Right ventricle myocardium inferior (tissue), 1 donor: ENCODE results near the gene MMS22L. TPM values are rescaled to one million over a fixed set of nuclear protein-coding genes. Genes with fewer than 3 reads are reported as not detected.

ENCODE experiments used
- ATAC-seq: fragments of 200-7000 bp; cut with Tn5 transposase; one replicate; pipeline ENCODE4 v1.9.1; 2020; ENCODE audit warnings: mild to moderate bottlenecking, moderate library complexity
- DNase-seq: peaks from one replicate; pipeline ENCODE4 v3.0.0; 2021; ENCODE audit errors: missing footprints
- intact Hi-C: fragments of 100-400 bp; cut with DNase I; formaldehyde crosslinking; loops from one replicate; pipeline ENCODE4 v1.11.0; 2022
- long read RNA-seq: library from polyadenylated mRNA; unstranded; transcript quantifications from one replicate; pipeline ENCODE4 v2.0.0, GENCODE V29; 2021
- total RNA-seq: library from RNA; stranded (reverse); fragmentation: NEBNext Ultra II Directional; extraction: Animal tissue kit (Norgen Biotek cat#: 25700); gene quantifications from one replicate; pipeline ENCODE4 v1.2.1, GENCODE V29; 2021
- donor health status: DM: no; HTN: yes; CAD: no; lungs with severe emphysema.

MMS22L gene, protein sequence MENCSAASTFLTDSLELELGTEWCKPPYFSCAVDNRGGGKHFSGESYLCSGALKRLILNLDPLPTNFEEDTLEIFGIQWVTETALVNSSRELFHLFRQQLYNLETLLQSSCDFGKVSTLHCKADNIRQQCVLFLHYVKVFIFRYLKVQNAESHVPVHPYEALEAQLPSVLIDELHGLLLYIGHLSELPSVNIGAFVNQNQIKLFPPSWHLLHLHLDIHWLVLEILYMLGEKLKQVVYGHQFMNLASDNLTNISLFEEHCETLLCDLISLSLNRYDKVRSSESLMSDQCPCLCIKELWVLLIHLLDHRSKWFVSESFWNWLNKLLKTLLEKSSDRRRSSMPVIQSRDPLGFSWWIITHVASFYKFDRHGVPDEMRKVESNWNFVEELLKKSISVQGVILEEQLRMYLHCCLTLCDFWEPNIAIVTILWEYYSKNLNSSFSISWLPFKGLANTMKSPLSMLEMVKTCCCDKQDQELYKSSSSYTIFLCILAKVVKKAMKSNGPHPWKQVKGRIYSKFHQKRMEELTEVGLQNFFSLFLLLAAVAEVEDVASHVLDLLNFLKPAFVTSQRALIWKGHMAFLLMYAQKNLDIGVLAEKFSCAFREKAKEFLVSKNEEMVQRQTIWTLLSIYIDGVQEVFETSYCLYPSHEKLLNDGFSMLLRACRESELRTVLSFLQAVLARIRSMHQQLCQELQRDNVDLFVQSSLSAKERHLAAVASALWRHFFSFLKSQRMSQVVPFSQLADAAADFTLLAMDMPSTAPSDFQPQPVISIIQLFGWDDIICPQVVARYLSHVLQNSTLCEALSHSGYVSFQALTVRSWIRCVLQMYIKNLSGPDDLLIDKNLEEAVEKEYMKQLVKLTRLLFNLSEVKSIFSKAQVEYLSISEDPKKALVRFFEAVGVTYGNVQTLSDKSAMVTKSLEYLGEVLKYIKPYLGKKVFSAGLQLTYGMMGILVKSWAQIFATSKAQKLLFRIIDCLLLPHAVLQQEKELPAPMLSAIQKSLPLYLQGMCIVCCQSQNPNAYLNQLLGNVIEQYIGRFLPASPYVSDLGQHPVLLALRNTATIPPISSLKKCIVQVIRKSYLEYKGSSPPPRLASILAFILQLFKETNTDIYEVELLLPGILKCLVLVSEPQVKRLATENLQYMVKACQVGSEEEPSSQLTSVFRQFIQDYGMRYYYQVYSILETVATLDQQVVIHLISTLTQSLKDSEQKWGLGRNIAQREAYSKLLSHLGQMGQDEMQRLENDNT
- 1.9 TPM for total RNA-seq
- long read RNA-seq, partial matches to known transcripts: 0 of 2 reads
- long read RNA-seq, other reads (novel, unspliced or antisense): 2 of 2 reads

DNA sequence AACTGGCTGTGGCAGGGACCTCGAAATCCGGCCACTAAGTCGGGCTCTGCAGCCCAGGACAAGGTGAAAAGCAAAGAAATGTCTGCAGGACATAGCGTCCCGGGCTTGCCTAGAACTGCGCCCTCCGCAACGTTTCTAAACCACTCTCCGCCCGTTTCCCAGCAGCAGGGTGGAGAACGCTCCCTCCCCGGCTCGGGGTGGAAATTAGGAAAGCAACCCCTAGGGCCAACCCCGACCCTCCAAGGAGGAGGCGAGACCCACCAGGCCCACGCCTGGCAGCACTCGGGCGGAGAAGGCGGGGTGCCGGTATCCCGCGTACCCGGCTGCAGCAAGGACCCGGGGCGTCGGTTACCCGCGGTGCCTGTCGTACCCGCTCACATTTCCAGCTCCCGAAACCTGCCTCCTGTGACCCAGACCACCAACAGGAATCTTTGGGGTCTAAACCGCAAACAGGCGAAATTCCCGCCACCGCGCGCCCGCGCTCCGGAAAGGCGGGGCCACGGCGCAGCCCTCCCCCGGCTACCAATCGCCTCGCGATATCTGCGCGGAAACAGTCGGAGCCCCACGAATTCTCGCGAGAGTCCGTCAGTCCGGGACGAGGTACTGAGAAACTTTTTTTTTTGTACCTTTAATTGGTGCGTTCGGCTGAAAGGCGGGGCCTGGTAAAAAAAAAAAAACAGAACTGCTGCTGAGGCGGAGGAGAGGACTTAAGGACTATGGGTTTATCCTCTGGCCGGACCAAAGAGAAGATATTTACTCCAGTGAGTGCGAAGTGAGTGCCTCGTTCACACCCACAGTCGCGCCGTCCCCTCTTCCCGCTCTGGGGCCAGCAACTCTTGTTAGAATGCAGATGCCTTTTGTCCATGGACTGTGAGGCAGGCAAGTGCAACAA lies at the start of gene MMS22L:
Gene MMS22L (minus strand): TSS at position 491 of the 892 bp plus-strand sequence. CDS start 739 bp downstream, outside the sequence.
- intact Hi-C loops: loop anchor here (10.0 kb wide), 1 partner anchor 758 kb away; the partner anchor contains the start of gene UFL1
- peak; percentile 96 for DNase-seq
- peak; percentile 99 for ATAC-seq

DNA sequence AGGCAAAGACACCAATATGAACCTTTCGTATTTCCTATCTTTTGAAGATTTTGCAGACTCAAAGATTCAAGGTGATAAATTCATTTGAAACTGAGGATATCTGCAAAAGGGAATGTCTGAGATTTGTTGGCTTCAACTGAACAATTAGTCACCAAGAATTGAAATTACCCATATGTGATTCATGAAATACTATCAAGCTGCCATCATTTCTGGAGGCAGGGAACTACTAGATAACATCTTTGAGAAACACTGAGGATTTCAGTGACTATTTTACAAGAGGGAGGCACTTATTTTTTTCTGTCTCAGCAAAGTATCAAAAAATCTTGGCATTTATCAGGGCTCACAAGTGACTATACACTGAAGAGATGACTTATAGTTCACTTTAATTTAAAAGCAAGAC lies 39.8 kb upstream of the MMS22L start:
- DNase-seq: no peak
- ATAC-seq: no peak
- intact Hi-C loops: no loop called here

GRCh38 chr6:97322226-97322625 lies 39.2 kb upstream of the MMS22L start:
- no peak for DNase-seq
- intact Hi-C loops: no loop called here
- no peak for ATAC-seq

- DNase-seq (no peak), ATAC-seq (no peak)
- intact Hi-C loops: no loop called here
These were observed 34.0 kb upstream of the MMS22L start for GRCh38 chr6:97316978-97317377.

- no peak for ATAC-seq
- intact Hi-C loops: no loop called here
- DNase-seq: no peak
These were observed 29.2 kb upstream of the MMS22L start for GRCh38 chr6:97312241-97312640.

GRCh38 chr6:97306544-97307320 lies 23.7 kb upstream of the MMS22L start:
- no peak for DNase-seq
- intact Hi-C loops: no loop called here
- no peak for ATAC-seq

GRCh38 chr6:97305414-97306066 lies 22.5 kb upstream of the MMS22L start:
- DNase-seq (no peak), ATAC-seq (no peak)
- intact Hi-C loops: no loop called here

DNA sequence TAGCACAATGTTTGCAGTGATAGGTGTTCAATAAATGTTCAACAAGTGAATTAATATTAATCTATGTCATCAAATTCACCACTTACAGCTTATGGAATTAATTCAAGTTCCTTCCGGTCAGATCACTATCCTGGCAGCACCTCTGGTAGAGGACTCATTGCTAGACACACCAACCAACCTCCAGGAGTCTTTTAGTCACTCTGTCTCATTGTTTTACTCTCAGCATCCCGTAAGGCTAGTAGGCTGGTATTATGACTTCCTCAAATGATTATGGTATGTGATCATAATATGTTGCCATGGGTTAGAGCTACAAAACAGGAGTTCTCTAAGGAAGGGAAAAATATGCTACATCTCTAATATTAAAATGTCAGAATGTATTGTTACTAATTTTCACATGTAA lies 21.7 kb upstream of the MMS22L start:
- DNase-seq: no peak
- no peak for ATAC-seq
- intact Hi-C loops: no loop called here

DNA sequence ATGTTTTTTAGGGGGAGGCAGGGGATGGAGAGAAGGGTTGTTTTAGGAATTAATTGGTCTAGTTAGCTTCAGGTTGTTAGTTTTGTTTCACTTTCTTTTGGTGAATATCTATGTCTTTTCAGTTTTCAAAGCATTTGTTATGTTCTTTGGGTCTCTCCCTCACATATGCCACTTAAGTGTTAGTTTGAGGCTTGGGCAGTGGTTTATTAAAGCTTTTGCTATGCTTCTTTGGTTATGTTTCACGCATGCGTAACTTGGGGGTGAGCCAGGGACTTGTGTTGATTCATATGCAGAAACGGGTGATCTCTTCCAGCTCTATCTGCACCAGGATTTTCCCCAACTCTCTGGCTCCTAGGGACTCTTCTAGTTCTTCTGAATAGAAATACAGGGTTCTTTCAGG lies 11.4 kb upstream of the MMS22L start:
- ATAC-seq (no peak), DNase-seq (no peak)
- intact Hi-C loops: no loop called here

GRCh38 chr6:97293198-97293696 lies 10.2 kb upstream of the MMS22L start:
- no peak for DNase-seq
- intact Hi-C loops: no loop called here
- ATAC-seq: no peak

DNA sequence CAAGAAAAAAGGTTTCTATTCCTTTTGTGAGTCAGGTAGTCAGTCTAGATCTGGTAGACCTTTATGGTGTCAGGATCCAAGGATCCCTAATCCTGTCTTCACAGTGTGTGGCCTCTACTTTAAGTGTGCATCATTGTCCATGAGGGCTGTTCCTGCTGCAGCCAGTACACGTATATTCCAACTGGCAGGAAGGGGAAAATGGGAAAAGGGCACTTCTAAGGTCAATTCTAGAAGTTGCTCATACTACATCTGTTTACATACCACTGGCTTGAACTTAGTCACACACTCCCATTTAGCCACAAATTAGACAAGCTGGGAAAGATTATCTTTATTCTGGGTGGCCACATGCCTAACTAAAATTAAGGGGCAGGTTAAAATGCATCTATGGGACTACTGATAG lies 9.7 kb upstream of the MMS22L start:
- intact Hi-C loops: no loop called here
- ATAC-seq (no peak), DNase-seq (no peak)

DNA sequence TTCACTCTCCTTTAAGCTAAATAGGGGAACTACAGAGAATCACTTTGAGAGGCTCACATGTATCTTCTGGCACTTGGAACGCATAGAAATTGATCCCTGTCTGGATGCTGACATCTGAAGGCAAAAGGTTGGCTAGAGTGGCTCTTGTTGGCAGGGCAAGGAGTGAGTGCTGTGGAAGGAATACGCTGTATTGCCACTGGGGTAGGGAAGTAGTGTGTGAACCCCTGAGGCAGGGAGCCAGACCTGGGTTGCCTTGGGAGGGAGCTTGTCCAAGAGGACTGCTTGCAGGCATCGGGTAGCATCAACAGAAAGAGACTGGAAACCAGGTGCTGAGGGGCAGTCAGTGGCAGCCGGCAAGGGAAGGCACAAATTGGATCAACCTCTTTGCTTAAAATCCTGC lies 8.9 kb upstream of the MMS22L start:
- no peak for DNase-seq
- intact Hi-C loops: no loop called here
- no peak for ATAC-seq

GRCh38 chr6:97289332-97289731 lies 6.3 kb upstream of the MMS22L start:
- ATAC-seq: no peak
- intact Hi-C loops: loop anchor here (10.0 kb wide), 1 partner anchor 765 kb away; the partner anchor contains the start of gene UFL1
- no peak for DNase-seq

DNA sequence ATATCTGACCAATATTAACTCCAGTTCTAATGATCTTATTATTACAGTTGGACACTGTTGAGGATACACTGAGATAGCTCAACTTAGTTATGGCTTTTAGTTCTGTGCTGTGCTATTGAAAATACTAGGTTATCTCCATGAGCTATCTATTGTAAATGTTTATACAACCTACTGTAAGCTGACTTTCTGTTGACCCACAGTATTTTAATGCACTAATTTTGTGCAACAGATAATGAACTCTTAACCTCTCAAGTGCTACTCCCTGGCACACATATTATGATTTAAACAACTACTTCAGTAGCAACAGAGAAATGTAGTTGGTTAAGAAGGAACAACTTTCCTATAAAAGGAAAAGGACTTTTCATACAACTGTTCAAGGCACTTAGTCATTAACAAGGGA lies 5.2 kb upstream of the MMS22L start:
- ATAC-seq (no peak), DNase-seq (no peak)
- intact Hi-C loops: loop anchor here (10.0 kb wide), 1 partner anchor 763 kb away; the partner anchor contains the start of gene UFL1

DNA sequence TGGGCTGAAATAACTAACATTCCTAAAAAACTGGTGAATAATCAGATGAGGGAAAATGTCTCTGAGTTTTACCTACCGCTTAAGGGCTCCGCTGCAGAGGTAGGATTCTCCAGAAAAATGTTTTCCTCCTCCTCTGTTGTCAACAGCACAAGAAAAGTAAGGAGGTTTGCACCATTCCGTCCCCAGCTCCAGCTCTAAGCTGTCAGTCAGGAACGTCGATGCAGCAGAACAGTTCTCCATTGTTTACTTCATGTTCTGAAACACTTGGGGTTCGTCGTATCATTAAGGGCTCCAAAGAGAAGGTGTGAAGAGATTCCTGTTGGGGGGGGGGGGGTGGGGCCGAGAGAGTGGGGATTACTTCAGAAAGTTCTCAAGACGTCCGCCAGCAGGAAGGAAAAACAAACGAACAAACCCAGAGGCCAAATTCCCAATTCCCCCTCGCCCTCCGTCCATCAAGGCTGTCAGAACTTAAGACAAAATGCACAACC lies 734 bp downstream of the MMS22L start:
- DNase-seq (no peak), ATAC-seq (no peak)
- intact Hi-C loops: loop anchor here (10.0 kb wide), 1 partner anchor 757 kb away; the partner anchor contains the start of gene UFL1

DNA sequence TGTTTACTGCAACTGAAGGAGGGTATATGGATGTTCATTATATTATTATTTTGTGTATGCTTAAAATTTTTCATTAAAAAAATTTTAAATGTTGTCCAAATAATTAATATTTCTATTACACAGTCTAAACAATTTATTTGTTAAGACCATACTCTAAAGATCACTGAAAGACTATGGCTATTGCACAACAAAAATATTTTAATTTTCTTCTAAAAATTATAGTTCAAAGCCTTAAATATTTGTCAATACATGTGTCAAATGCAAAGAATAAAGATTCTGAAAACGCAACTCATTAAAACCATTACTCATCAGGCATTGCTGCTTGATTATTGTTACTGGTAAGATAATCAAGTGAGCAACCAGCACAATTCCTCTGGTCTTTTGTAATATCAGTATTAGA lies 2.2 kb downstream of the MMS22L start:
- intact Hi-C loops: loop anchor here (10.0 kb wide), 1 partner anchor 756 kb away; the partner anchor contains the start of gene UFL1
- ATAC-seq (no peak), DNase-seq (no peak)
